GM13976 (cell line): ENCODE measurements around the gene PANX2.
"Not testable (repeated sequence)": the region's sequence is repeated elsewhere in the genome, so short reads cannot be mapped to it uniquely, and the experiment has no call there.

Experiments
- DNase-seq: peaks from one replicate; pipeline ENCODE4 v3.0.0; 2012; ENCODE audit warnings: low spot score
- CTCF ChIP-seq: IDR thresholded peaks from 2 replicates; pipeline ENCODE4 v1.5.1; 2012; ENCODE audit warnings: borderline replicate concordance, mild to moderate bottlenecking; ENCODE audit not compliant: insufficient read depth; ENCODE audit errors: extremely low read depth, missing control alignments, control extremely low read depth
- in situ Hi-C: fragments of 300-500 bp; cut with MboI; formaldehyde crosslinking; loops from one replicate; pipeline ENCODE4 v1.12.0; 2022; ENCODE audit warnings: low sequenced_read_pairs, mixed read lengths, inconsistent platforms; ENCODE audit not compliant: unreplicated experiment

The PANX2 gene

GRCh38 chr22:50161508-50162390 is 8.8 kb upstream of the PANX2 start:
- in situ Hi-C loops, result no loop called here
- no peak for TF ChIP-seq CTCF
- DNase-seq, result no peak

GRCh38 chr22:50162391-50162956 is 8.1 kb upstream of the PANX2 start:
- no peak for TF ChIP-seq CTCF
- in situ Hi-C loops, result no loop called here
- no peak for DNase-seq

GRCh38 chr22:50165436-50166123 is 5.0 kb upstream of the PANX2 start:
- TF ChIP-seq CTCF, result no peak
- DNase-seq, result no peak
- in situ Hi-C loops, result no loop called here

GRCh38 chr22:50167689-50168489 is 2.6 kb upstream of the PANX2 start:
- in situ Hi-C loops, result no loop called here
- TF ChIP-seq CTCF, result no peak
- no peak for DNase-seq

- in situ Hi-C loops, DNase-seq: not testable (repeated sequence)
These were observed 1.9 kb upstream of the PANX2 start for GRCh38 chr22:50168490-50169180.

GRCh38 chr22:50169181-50169759 is 1.3 kb upstream of the PANX2 start:
- no peak for TF ChIP-seq CTCF
- in situ Hi-C loops, result no loop called here
- no peak for DNase-seq
